Activated CD4-positive, alpha-beta memory T cell treated with anti-CD3 and anti-CD28 coated beads for 36 hours (primary cell): Measurements from ENCODE around the gene PLGRKT. TPM values are rescaled to one million over a fixed set of nuclear protein-coding genes. Genes with fewer than 3 reads are reported as not detected.
"Not testable (repeated sequence)": the region's sequence is repeated elsewhere in the genome, so short reads cannot be mapped to it uniquely, and the experiment has no call there.

Source experiments
- CTCF ChIA-PET: fragments of 350-600 bp; sonication (Branson Sonifier 250); formaldehyde crosslinking; loops from one replicate; lab custom pipeline; 2021; ENCODE audit warnings: antibody characterized with exemption, inconsistent platforms; lab: Charles Lee
- POLR2A ChIA-PET: fragments of 350-600 bp; sonication (Branson Sonifier 250); formaldehyde crosslinking; loops from one replicate; lab custom pipeline; 2021; ENCODE audit warnings: antibody characterized with exemption; lab: Charles Lee
- DNase-seq: peaks from one replicate; pipeline ENCODE4 v3.0.0-alpha.2; 2020
- H3K27ac Mint-ChIP-seq: one replicate; pipeline ENCODE4 v1.8.0; 2021; ENCODE audit warnings: mixed read lengths
- H3K27me3 Mint-ChIP-seq: one replicate; pipeline ENCODE4 v1.8.0; 2021; ENCODE audit warnings: mixed read lengths
- H3K36me3 Mint-ChIP-seq: one replicate; pipeline ENCODE4 v1.8.0; 2021; ENCODE audit warnings: mixed read lengths
- H3K4me1 Mint-ChIP-seq: one replicate; pipeline ENCODE4 v1.8.0; 2021; ENCODE audit warnings: low read depth, mixed read lengths
- H3K4me3 Mint-ChIP-seq: one replicate; pipeline ENCODE4 v1.8.0; 2021; ENCODE audit warnings: mild to moderate bottlenecking, mixed read lengths
- H3K9me3 Mint-ChIP-seq: one replicate; pipeline ENCODE4 v1.8.0; 2021; ENCODE audit warnings: mixed read lengths
- intact Hi-C: fragments of 100-400 bp; cut with micrococcal nuclease; formaldehyde crosslinking; loops from one replicate; pipeline ENCODE4 v1.15.1; 2023
- total RNA-seq, 2 experiments: library from RNA; stranded (reverse); gene quantifications; one replicate each; pipeline ENCODE4 v1.2.3, GENCODE V29; 2021

The PLGRKT gene
- total RNA-seq, 2 experiments from 2014 or later, result 52.9 to 59.4 TPM

- peak overlapping the region; percentile 59 for H3K27ac Mint-ChIP-seq
- peaks cover 21% of the 10 kb centered on the region for H3K4me1 Mint-ChIP-seq
- DNase-seq, result no peak
- H3K4me3 Mint-ChIP-seq, result no peak overlapping the region
- H3K27me3 Mint-ChIP-seq, result no peaks in the 10 kb centered on the region
- POLR2A ChIA-PET, result interaction anchor here (1.1 kb wide), 1 partner anchor 10 kb away, joined by 3 read pairs; no protein-coding TSS in a partner anchor
- CTCF ChIA-PET, result interaction anchor here (0.6 to 0.8 kb wide), 2 partner anchors 13 to 35 kb away, joined by 3 read pairs; no protein-coding TSS in a partner anchor
- intact Hi-C loops, result loop anchor here (1.0 kb wide), 3 partner anchors 11 to 73 kb away; partner anchors contain the start of gene PLGRKT
- peaks cover 7% of the 10 kb centered on the region for H3K9me3 Mint-ChIP-seq
- peaks cover 18% of the 10 kb centered on the region for H3K36me3 Mint-ChIP-seq
Observed at GRCh38 chr9:5364294-5365024, 73.3 kb downstream of the PLGRKT start.

GRCh38 chr9:5361326-5362010, 76.3 kb downstream of the PLGRKT start:
- no peaks in the 10 kb centered on the region for H3K9me3 Mint-ChIP-seq
- peaks cover 26% of the 10 kb centered on the region for H3K36me3 Mint-ChIP-seq
- intact Hi-C loops, result no loop called here
- peaks cover 17% of the 10 kb centered on the region for H3K4me1 Mint-ChIP-seq
- no peaks in the 10 kb centered on the region for H3K27me3 Mint-ChIP-seq
- CTCF ChIA-PET, result no interaction called here
- POLR2A ChIA-PET, result interaction anchor here (0.5 to 1.3 kb wide), 2 partner anchors 15 to 133 kb away, joined by 3 read pairs; no protein-coding TSS in a partner anchor
- DNase-seq, result no peak
- H3K27ac Mint-ChIP-seq, result no peak overlapping the region
- H3K4me3 Mint-ChIP-seq, result no peak overlapping the region

GRCh38 chr9:5360341-5360740, 77.4 kb downstream of the PLGRKT start:
- DNase-seq, result no peak
- no peaks in the 10 kb centered on the region for H3K9me3 Mint-ChIP-seq
- H3K4me1 Mint-ChIP-seq, result peaks cover 15% of the 10 kb centered on the region
- no peak overlapping the region for H3K27ac Mint-ChIP-seq
- ChIA-PET CTCF (no interaction called here), POLR2A (interaction anchor here (1.3 kb wide), 1 partner anchor 14 kb away, joined by 3 read pairs; no protein-coding TSS in a partner anchor)
- no peaks in the 10 kb centered on the region for H3K27me3 Mint-ChIP-seq
- H3K4me3 Mint-ChIP-seq, result no peak overlapping the region
- intact Hi-C loops, result no loop called here
- H3K36me3 Mint-ChIP-seq, result peaks cover 24% of the 10 kb centered on the region

- intact Hi-C loops, result no loop called here
- CTCF ChIA-PET, result interaction anchor here (0.6 to 0.8 kb wide), 2 partner anchors 43 to 233 kb away, joined by 3 read pairs; no protein-coding TSS in a partner anchor
- peaks cover 20% of the 10 kb centered on the region for H3K36me3 Mint-ChIP-seq
- H3K9me3 Mint-ChIP-seq, result no peaks in the 10 kb centered on the region
- H3K4me3 Mint-ChIP-seq, result no peak overlapping the region
- H3K27ac Mint-ChIP-seq, result no peak overlapping the region
- POLR2A ChIA-PET, result no interaction called here
- H3K4me1 Mint-ChIP-seq, result peaks cover 16% of the 10 kb centered on the region
- H3K27me3 Mint-ChIP-seq, result no peaks in the 10 kb centered on the region
- DNase-seq, result no peak
Observed at GRCh38 chr9:5357431-5358105, 80.2 kb downstream of the PLGRKT start.

GRCh38 chr9:5355817-5356216, 81.9 kb downstream of the PLGRKT start:
- no peaks in the 10 kb centered on the region for H3K9me3 Mint-ChIP-seq
- ChIA-PET POLR2A (no interaction called here), CTCF (no interaction called here)
- H3K36me3 Mint-ChIP-seq, result peaks cover 18% of the 10 kb centered on the region
- no peaks in the 10 kb centered on the region for H3K27me3 Mint-ChIP-seq
- intact Hi-C loops, result no loop called here
- no peak overlapping the region for H3K4me3 Mint-ChIP-seq
- H3K27ac Mint-ChIP-seq, result no peak overlapping the region
- no peak for DNase-seq
- H3K4me1 Mint-ChIP-seq, result peaks cover 31% of the 10 kb centered on the region

- Mint-ChIP-seq H3K27ac (no peak overlapping the region), H3K36me3 (peaks cover 17% of the 10 kb centered on the region), H3K4me1 (peaks cover 34% of the 10 kb centered on the region), H3K9me3 (peaks cover 2% of the 10 kb centered on the region), H3K27me3 (no peaks in the 10 kb centered on the region), H3K4me3 (no peak overlapping the region)
- ChIA-PET POLR2A (no interaction called here), CTCF (no interaction called here)
- intact Hi-C loops, result no loop called here
- DNase-seq, result no peak
Observed at GRCh38 chr9:5355226-5355625, 82.5 kb downstream of the PLGRKT start.

- DNase-seq, result no peak
- Mint-ChIP-seq H3K9me3 (peaks cover 7% of the 10 kb centered on the region), H3K27me3 (no peaks in the 10 kb centered on the region), H3K36me3 (peaks cover 17% of the 10 kb centered on the region), H3K4me3 (no peak overlapping the region), H3K4me1 (peaks cover 34% of the 10 kb centered on the region), H3K27ac (no peak overlapping the region)
- ChIA-PET CTCF (no interaction called here), POLR2A (no interaction called here)
- intact Hi-C loops, result no loop called here
Observed at GRCh38 chr9:5354184-5354583, 83.5 kb downstream of the PLGRKT start.

GRCh38 chr9:5352637-5353248, 85.0 kb downstream of the PLGRKT start:
- POLR2A ChIA-PET, result no interaction called here

GRCh38 chr9:5338992-5339981, 98.4 kb downstream of the PLGRKT start, which contains the start of gene RLN1:
TSS of gene RLN1 (minus strand) at chr9:5339876. CDS start at chr9:5339746, 130 bp downstream.
- intact Hi-C loops, result loop anchor here (5.0 kb wide), 1 partner anchor 152 kb away; the partner anchor contains the start of gene INSL6
- peak within 1 kb of the TSS; percentile 9 for H3K27ac Mint-ChIP-seq
- H3K4me3 Mint-ChIP-seq, result peak within 1 kb of the TSS; percentile 68
- CTCF ChIA-PET, H3K27me3 Mint-ChIP-seq, H3K9me3 Mint-ChIP-seq, POLR2A ChIA-PET, H3K36me3 Mint-ChIP-seq: not testable (repeated sequence)
- H3K4me1 Mint-ChIP-seq, result peaks cover 28% of the 10 kb centered on the region
- peak; percentile 20 for DNase-seq

More at GRCh38 chr9:5352637-5353248, 85.0 kb downstream of the PLGRKT start:
- peaks cover 9% of the 10 kb centered on the region for H3K9me3 Mint-ChIP-seq
- no peak for DNase-seq
- peaks cover 34% of the 10 kb centered on the region for H3K4me1 Mint-ChIP-seq
- H3K27me3 Mint-ChIP-seq, result no peaks in the 10 kb centered on the region
- H3K36me3 Mint-ChIP-seq, result peaks cover 9% of the 10 kb centered on the region
- intact Hi-C loops, result no loop called here
- H3K27ac Mint-ChIP-seq, result peak overlapping the region; percentile 33
- CTCF ChIA-PET, result interaction anchor here (0.7 to 2.1 kb wide), 5 partner anchors 20 to 248 kb away, joined by 3 to 10 read pairs (median 3); no protein-coding TSS in a partner anchor
- no peak overlapping the region for H3K4me3 Mint-ChIP-seq

- Mint-ChIP-seq H3K4me1 (peaks cover 41% of the 10 kb centered on the region), H3K27me3 (no peaks in the 10 kb centered on the region), H3K36me3 (peaks cover 9% of the 10 kb centered on the region), H3K9me3 (no peaks in the 10 kb centered on the region), H3K4me3 (peak overlapping the region; percentile 37), H3K27ac (peak overlapping the region; percentile 69)
- POLR2A ChIA-PET, result no interaction called here
- intact Hi-C loops, result loop anchor here (1.0 to 5.0 kb wide), 4 partner anchors 36 to 149 kb away; partner anchors contain the start of genes INSL6 and PLGRKT
- DNase-seq, result peak; percentile 41
- CTCF ChIA-PET, result interaction anchor here (1.1 kb wide), 1 partner anchor 10 kb away, joined by 3 read pairs; no protein-coding TSS in a partner anchor
Observed at GRCh38 chr9:5336688-5337087, 101.0 kb downstream of the PLGRKT start.
